ENCODE results near the gene CNOT8.
"Not testable (repeated sequence)": the region's sequence is repeated elsewhere in the genome, so short reads cannot be mapped to it uniquely, and the experiment has no call there.

The CNOT8 gene

GRCh38 chr5:154863291-154864080, 5.1 kb downstream of the CNOT8 start:
- in situ Hi-C loops (cut with MboI; ENCODE audit: low sequenced_read_pairs) = no loop called here

DNA sequence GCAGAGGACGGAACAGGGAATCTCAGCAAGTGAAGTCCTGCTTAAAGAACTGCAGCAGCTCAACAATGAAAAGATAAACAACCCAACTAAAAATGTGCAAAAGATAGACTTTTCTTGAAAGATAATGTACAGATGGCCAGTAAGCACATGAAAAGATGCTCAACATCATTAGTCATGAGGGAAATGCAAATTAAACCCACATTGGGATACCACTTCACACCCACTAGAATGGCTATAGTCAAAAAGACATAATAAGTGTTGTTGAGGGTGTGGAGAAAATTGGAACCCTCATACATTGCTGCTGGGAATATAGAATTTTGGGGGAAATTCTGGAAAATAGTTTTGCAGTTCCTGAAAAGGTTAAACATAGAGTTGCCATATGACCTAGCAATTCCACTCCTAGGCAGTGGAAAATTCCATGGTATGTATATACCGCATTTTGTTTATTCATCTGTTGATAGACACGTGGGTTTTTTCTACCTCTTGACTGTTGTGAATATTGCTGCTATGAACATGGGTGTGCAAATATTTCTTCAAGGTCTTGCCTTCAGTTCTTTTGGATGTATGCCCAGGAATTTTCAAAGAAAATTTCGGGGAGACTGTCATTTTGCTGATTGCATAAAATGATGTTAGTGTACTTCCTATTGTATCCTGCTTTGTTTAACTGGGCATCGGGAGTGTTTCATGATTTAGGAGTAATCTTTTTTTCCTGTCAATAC, 7.2 kb downstream of the CNOT8 start:
- in situ Hi-C loops (cut with MboI; ENCODE audit: low sequenced_read_pairs) = no loop called here

- in situ Hi-C loops (cut with MboI; ENCODE audit: low sequenced_read_pairs) = no loop called here
These were observed 8.4 kb downstream of the CNOT8 start for GRCh38 chr5:154866841-154867240.

DNA sequence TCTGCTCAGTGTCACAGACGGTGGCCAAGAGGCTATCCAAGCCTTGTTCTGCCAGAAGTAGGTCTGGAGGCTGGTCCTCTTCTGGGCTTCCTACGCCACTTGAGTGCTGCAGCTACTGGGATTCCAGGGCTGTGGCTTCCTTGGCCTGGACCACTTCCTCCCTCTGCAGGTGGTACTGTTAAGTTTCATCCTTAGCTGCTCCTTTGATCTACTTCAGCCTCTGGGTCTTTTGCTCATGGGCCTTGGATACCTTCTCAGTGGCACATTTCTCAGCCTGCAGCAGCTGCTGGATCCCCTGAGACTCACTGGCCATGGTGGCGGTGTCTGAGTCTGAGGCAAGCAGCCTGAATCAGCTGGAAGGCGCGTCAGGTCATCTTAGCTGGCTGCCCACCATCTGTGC, 10.3 kb downstream of the CNOT8 start:
- in situ Hi-C loops (cut with MboI; ENCODE audit: low sequenced_read_pairs) = no loop called here

DNA sequence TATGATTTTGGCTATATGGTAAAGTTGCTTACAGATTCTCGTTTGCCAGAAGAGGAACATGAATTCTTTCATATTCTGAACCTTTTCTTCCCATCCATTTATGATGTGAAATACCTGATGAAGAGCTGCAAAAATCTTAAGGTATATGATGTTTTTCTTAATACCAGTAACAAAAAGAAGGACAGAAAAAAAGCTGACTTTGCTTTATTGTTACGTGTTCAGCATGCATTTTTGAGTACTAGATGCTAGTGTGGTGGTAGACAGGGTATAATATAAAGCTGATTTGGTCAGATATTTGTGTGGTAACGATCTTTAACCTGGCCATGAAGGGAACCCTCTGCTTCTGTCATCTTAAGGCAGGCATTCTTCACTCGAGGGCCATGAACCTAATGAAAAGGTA, 13.3 kb downstream of the CNOT8 start:
- in situ Hi-C loops (cut with MboI; ENCODE audit: low sequenced_read_pairs) = no loop called here

DNA sequence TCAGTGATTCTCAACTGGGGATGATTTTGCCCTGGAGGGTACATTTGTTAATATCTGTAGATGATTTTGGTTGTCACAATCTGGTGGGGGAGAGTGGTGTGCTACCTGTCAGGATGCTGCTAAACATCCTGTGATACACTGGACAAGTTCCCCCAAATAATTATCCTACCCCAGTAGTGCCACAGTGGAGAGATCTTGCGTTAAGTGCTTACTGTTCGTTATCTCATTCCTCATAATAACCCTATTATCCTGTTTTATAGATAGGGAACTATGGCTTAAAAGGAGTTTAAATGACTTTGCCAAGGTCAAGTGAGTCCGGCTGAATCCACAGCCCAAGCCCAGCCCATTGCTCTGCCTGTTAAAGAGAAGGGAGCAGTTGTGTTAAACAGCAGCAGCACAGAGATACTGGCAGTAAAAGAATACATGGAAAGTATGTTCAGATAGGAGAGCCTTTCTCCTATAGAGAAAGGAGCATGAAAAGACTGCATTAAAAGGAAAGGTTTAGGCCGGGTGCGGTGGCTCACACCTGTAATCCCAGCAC, 15.4 kb downstream of the CNOT8 start:
- in situ Hi-C loops (cut with MboI; ENCODE audit: low sequenced_read_pairs) = no loop called here

DNA sequence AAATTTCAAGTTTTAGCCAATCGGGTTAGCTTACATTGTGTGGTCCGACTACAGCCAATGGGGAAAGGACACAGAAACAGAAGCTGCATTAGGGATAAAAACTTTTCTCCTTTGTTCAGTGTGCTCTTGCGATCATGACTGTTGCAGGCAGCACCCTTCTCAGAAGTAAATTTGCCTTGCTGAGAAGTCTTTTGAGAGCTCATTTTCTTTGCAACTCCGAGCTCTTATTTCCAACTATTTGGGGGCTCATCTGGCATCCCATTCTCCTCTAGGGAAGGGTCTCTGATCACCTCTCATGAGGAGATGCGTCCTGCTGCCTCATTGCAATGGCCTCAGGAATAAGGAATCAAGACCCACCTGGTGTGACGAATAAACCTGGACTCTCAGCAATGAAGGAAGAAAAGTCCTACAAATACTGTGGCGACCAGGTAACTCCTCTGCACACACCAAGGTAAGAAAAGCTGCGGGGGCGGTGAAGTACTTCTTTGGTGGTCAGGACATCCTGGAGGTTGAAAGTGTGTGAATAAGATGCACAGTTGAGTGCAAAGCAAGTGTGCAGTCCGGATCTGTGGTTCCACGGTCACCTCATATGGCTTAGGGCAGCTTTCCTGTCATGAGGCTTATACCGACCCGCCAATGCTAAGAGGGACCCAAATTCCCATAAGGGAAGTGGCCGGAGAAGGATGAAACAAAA, 20.4 kb downstream of the CNOT8 start:
- in situ Hi-C loops (cut with MboI; ENCODE audit: low sequenced_read_pairs) = no loop called here

DNA sequence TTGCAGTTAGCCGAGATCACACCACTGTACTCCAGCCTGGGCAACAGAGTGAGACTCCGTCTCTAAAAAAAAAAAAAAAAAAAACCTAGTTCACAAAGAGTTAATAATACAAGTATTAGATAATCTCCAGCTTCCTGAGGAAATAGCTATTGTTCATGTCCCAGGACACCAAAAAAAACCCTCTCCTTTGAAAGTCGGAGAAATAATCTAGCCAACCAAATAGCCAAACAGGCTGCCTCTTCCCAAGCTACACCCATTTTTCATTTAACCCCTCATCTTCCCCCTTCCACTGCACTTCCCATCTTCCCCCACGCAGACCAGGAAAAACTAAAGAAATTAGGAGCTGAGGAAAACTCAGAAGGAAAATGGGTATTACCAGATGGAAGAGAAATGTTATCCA, 23.6 kb downstream of the CNOT8 start:
- in situ Hi-C loops (cut with MboI; ENCODE audit: low sequenced_read_pairs) = no loop called here

- in situ Hi-C loops (cut with MboI; ENCODE audit: low sequenced_read_pairs) = no loop called here
These were observed 26.0 kb downstream of the CNOT8 start for GRCh38 chr5:154884424-154884823.

- in situ Hi-C loops (cut with MboI; ENCODE audit: low sequenced_read_pairs) = no loop called here
These were observed 27.0 kb downstream of the CNOT8 start for GRCh38 chr5:154885439-154885838.

DNA sequence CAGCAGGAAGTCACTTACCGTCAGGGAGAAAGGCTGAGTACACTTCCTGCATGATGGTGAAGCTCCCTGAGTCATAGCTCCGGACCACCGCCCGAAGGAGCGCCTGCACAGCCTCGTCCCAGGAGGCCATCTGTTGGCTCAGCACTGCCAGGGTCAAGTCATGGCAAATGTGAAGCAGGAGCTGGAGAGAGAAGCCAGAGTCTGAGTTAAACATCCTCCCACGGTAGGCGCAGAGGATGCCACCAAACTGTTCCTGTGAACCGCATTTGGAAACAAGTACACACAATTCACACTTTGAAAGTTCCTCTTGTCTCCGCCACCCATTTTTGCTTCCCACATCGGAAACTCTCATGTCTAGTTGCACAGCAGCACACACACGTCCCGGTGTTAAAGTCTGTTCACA, 33.9 kb downstream of the CNOT8 start:
- in situ Hi-C loops (cut with MboI; ENCODE audit: low sequenced_read_pairs) = no loop called here

- in situ Hi-C loops (cut with MboI; ENCODE audit: low sequenced_read_pairs) = no loop called here
These were observed 35.0 kb downstream of the CNOT8 start for GRCh38 chr5:154893381-154893780.

DNA sequence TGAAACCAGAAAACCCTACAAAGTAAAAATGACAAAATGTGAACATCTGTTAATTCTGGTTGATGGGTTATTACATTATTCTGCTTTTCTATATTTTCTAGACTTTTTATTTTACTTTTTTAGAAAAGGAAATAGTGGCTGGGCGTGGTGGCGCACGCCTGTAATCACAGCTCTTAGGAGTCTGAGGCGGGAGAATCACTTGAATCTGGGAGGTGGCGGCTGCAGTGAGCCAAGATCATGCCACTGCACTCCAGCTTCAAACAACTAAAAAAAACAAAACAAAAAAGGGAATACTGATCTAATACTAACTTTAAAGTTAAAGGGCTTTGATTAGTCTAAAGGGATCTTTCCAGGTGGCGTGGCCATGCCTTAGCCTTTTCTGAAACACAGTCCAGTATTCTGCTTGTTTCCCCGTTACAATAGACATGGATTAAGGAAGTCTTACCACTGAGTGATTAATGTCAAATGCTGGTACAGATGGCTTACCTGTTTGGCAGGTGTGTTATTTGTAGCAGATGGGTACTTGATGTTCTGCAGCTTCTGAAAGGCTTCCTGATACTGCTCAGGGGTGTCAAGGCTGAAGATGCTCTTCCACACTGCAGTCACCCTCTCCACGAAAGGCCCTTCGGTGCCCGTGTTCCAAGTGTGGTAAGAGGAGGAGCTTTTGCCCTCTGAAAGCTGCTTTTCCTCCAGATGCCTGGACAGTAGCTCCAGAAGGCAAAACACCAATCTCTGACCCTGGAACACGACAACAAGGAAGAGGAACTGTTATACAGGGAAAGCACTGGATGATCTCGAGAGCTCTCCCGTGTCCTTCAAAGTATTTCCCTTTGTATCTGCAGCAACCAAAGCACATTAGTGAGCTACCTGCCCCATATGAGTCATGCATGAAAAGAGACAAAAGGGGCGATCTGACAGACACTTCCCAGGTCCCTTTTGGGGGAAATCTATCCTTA, 37.5 kb downstream of the CNOT8 start:
- in situ Hi-C loops (cut with MboI; ENCODE audit: low sequenced_read_pairs) = no loop called here

GRCh38 chr5:154896562-154897165, 38.2 kb downstream of the CNOT8 start:
- in situ Hi-C loops (cut with MboI; ENCODE audit: low sequenced_read_pairs) = no loop called here

DNA sequence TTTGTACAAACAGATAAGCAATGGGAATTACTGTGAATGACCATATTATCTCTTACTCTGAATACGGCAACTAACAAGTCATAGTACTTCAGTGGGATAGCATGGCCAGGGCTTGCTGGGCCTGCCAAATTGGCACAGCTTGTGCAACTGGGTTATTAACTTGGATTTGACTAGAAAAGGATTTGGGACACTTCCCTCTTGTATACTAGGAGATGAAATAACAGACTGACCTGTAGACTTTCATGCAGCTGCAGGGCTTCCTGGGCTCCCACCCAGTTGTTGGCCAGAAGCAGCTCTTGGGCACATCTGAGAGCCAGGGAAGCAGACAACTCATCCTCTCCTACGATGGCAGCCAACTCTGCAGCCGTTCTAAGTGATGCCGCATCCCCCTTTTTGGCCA, 39.8 kb downstream of the CNOT8 start:
- in situ Hi-C loops (cut with MboI; ENCODE audit: low sequenced_read_pairs) = no loop called here

DNA sequence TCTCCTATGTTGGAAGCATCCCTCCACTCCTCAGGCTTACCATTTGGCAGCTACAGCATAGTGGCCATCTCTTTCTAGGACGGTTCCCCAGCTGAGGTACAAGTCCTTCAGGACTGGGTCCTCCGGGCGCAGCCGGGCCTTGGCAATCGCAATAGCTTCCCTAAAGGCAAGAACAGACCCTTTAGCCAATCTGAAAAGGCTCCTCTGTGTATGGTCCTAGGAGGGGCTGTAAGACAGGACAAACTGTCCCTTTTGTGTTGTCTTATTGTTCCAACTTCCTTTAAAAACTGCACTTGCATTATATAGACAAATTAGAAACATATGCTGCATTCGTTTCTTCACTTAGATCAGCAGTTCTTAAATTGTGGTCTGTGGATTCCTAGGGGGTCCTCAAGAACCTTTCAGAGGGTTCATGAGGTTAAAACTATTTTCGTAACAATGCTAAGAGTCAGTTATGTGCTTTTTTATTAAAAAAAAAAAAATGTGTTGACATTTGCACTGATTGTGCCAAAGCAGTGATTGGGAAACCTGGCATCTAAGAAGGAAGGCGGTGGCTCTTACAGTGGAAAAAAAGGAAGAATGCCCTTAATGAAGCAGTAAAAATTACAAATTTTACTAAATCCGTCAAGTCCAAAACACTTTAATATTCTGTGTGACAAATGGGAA, 40.9 kb downstream of the CNOT8 start:
- in situ Hi-C loops (cut with MboI; ENCODE audit: low sequenced_read_pairs) = no loop called here

DNA sequence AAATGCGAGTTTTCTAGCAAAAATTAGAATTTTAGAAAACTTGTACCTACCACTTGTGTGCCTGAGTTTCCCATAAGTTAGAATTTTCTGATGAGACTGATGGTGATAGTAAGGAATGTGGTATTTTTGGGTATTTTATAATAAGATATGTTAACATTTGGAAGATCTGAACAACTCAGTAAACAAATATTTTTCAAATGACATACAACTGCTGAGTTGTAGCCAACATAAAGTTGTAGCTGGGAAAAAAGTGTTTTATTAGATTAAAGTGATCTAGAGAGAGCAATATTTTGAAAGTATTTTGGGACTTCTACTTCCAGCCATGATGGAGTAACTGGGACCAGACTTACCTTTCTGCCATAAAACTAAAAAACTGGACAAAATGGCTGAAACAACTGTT, 41.6 kb downstream of the CNOT8 start:
- in situ Hi-C loops (cut with MboI; ENCODE audit: low sequenced_read_pairs) = no loop called here

DNA sequence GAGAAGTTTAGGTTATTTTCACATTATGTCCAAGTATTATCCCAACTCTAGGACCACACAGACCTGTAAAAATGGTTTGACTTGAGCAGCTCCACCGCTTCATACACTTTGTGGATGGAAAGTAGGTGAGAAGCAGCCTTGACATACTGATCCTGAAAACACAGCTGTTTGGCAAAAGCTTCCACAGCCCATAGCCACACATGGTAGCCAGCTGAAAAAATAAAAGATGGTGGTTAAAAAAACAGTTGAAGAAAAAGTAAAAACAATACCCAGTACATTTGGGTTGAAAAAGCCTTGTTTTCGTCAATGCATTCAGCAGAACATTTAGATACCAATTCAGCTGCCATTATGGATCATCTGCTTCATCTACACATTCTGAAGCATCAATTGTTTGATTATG, 42.8 kb downstream of the CNOT8 start:
- in situ Hi-C loops (cut with MboI; ENCODE audit: low sequenced_read_pairs) = no loop called here

DNA sequence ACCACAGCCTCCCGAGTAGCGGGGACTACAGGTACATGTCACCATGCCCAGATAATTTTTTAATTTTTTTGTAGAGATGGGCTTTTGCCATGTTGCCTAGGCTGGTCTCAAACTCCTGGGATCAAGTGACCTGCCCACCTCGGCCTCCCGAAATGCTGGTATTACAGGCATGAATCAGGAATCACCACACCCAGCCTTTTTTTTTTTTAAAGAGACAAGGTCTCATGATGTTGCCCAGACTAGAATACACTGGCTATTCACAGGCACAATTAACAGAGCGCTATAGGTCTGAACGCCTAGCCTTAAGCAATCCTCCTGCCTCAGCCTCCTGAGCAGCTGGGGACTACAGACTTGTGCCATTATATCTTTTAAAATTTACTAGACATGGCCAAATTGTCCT, 43.5 kb downstream of the CNOT8 start:
- in situ Hi-C loops (cut with MboI; ENCODE audit: low sequenced_read_pairs) = no loop called here

- in situ Hi-C loops (cut with MboI; ENCODE audit: low sequenced_read_pairs) = not testable (repeated sequence)
These were observed 47.2 kb downstream of the CNOT8 start for GRCh38 chr5:154905601-154906000.
